Omental fat pad (tissue), 4 donors: ENCODE measurements around the gene HAPLN1. TPM values are rescaled to one million over a fixed set of nuclear protein-coding genes. Genes with fewer than 3 reads are reported as not detected.

ENCODE experiments used
- ATAC-seq: fragments of 150-250 bp; one replicate; pipeline ENCODE4 v1.9.1; 2016; ENCODE audit warnings: mild to moderate bottlenecking, moderate library complexity; ENCODE audit not compliant: low FRiP score
- DNase-seq: peaks from one replicate; pipeline ENCODE4 v3.0.0-alpha.2; 2019; ENCODE audit warnings: low spot score
- total RNA-seq, 4 donors: library from RNA; depleted of rRNA; stranded (reverse); fragments of >200 nt; gene quantifications; one replicate each; pipeline ENCODE4 v1.1.0, GENCODE V29; 2016
- TF ChIP-seq, protein P1 (sequence below), 3 donors: fragments of 450-650 bp; IDR thresholded peaks; one replicate each; pipeline ENCODE4 v1.5.1; 2016 to 2017; ENCODE audit warnings: antibody characterized with exemption in 3 of 3, mild to moderate bottlenecking in 3 of 3, moderate library complexity in 2 of 3

The HAPLN1 gene
- total RNA-seq, 4 donors from 2014 or later: not detected

DNA sequence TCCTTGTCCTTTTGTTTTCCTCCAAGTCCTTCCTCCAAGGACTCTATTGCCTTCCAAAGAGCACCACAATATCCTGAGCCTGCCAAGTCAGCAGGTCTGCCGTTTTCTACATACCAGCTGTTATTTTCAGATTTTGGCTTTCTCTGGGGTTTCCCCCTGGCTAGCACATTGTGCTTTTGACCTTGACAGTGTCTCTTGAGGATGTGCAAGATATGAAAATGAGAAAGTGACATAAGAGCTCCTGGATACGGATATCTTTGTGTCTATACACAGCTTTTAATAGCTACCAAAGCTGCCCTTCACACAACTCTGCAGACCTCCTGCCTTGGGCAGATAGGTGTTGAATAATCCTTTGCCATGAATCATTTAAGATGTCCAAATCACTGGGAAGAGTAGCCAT, 67.0 kb downstream of the HAPLN1 start:
- TF ChIP-seq, protein P1, sequence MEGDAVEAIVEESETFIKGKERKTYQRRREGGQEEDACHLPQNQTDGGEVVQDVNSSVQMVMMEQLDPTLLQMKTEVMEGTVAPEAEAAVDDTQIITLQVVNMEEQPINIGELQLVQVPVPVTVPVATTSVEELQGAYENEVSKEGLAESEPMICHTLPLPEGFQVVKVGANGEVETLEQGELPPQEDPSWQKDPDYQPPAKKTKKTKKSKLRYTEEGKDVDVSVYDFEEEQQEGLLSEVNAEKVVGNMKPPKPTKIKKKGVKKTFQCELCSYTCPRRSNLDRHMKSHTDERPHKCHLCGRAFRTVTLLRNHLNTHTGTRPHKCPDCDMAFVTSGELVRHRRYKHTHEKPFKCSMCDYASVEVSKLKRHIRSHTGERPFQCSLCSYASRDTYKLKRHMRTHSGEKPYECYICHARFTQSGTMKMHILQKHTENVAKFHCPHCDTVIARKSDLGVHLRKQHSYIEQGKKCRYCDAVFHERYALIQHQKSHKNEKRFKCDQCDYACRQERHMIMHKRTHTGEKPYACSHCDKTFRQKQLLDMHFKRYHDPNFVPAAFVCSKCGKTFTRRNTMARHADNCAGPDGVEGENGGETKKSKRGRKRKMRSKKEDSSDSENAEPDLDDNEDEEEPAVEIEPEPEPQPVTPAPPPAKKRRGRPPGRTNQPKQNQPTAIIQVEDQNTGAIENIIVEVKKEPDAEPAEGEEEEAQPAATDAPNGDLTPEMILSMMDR (IDR thresholded peaks at IDR 0.05): no peak
- no peak for DNase-seq
- ATAC-seq: no peak

DNA sequence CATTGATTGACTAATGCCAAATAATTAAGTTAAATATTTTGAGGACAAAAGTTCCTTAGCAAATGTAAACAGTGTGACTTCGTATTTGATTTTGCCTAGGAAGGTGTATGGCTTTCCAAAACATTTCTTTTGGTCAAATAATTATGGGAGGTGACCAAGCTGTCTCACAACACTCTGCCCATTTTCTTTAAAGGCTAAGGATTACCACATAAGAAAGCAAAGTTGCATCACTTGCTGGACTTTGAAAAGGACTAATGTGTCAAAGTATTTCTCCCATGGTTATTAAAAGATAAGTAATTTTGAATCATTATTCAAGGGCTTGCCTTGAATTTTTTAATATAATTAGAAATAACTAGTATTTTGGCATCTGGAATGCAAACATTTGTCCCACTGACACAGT, 74.7 kb downstream of the HAPLN1 start:
- ATAC-seq: no peak
- DNase-seq: no peak
- TF ChIP-seq, protein P1 (IDR thresholded peaks at IDR 0.05): no peak

DNA sequence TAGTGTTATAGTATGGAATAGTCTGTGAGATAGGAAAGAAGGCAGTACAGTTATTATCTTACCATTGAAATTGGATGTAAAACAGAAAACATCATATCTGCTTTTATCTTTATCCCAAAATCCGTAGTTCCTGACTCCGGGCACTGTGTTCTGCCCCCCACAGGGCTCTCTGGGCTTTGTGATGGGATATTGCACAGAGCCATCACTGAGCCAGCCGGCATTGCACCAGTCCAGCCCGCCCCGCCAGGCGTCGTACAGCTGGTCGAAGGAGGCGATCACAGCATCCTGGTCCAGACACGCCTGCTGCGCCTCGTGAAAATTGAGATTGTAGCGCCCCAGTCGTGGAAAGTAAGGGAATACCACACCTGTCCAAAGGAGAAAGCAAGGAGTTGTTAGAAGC, 76.4 kb downstream of the HAPLN1 start:
- DNase-seq: no peak
- TF ChIP-seq, protein P1 (IDR thresholded peaks at IDR 0.05): no peak
- no peak for ATAC-seq

DNA sequence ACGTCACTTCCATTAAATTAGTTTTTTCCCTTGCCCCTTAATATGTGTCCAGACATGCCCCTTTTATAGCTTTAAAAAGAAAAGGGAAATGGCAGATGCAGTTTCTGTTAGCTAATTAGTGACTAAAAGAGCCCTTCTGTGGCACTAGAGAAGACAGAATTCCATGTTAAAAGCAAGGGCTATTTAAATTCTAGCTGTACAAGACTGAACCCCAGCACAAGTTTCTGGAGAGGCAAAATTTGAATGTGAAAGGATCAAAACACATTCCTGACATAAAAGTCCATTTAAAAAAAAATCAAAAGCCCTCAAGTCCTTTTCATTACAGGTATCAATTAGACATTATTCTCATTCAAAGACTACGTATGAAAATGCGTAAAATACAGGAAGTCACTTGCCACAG, 78.7 kb downstream of the HAPLN1 start:
- no peak for ATAC-seq
- DNase-seq: no peak

DNA sequence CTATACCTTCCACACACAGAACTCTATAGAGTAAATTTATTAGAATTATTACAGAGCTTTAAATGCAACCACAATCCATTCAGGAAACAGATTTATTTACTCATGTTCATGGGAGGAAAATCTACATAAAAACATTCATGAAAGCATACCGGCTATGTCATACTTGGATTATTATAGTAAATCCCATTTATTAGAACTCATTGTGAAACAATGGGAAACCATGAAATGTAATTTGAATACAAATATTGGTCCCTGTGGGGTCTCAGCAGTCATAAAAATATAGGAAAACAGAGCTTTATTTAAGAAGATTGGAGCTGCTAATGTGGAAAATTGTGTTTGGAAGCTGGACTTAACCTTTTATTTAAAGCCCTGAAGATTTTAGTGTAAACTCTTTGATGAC, 80.7 kb downstream of the HAPLN1 start:
- DNase-seq (no peak), ATAC-seq (no peak)
- TF ChIP-seq, protein P1 (IDR thresholded peaks at IDR 0.05): no peak

More for the DNA sequence above, 78.7 kb downstream of the HAPLN1 start:
- TF ChIP-seq, protein P1 (IDR thresholded peaks at IDR 0.05): no peak

DNA sequence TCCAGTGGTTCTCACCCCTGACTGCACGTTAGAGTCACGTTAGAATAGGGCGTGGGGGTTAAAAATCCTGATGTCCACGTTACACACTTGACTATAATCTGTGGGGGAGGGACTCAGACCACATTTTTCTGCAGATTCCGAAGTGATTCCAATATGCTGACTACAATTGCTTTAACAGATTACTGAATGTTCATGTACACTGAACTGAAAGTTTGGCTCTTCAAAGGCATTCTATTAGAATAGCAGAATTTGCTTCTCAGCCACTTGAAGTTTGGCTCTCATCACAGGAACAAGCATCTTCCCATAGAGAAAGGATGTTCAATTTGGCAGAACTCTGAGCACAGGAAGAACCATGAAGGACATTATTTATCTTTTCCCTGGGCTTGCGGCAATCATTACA, 84.5 kb downstream of the HAPLN1 start:
- ATAC-seq: no peak
- no peak for DNase-seq
- TF ChIP-seq, protein P1 (IDR thresholded peaks at IDR 0.05): no peak

DNA sequence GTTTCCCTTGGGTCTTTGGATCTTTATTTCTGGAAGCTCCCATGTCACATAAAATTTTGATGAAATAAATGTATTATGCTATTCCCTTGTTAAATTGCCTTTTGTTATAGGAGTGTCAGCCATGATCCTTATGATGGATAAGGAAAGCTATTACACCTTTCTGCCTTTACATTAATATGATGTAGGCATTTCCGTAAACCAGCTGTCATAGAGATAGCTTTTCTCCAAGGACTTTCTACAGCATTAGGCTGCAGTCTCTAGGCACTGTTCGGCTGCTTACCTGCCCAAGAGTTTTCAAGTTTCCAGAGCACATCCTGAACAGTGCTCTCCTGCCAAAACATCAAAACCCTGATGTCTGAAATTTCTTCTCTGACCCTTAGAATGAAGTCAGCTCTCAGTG, 87.4 kb downstream of the HAPLN1 start:
- DNase-seq (no peak), ATAC-seq (no peak)
- TF ChIP-seq, protein P1 (IDR thresholded peaks at IDR 0.05): no peak
